Measurements from ENCODE around the gene EDN1.

GRCh38 chr6:12301018-12301417, 10.9 kb downstream of the EDN1 start:
- TF ChIP-seq SIN3A (IDR thresholded peaks at IDR 0.05; ENCODE audit: borderline replicate concordance, insufficient read depth, low read depth, low read length), result no peak
- TF ChIP-seq CTCF (IDR thresholded peaks at IDR 0.05), result no peak
- no peak for TF ChIP-seq REST (IDR thresholded peaks at IDR 0.05; ENCODE audit: insufficient read depth in 1 of 2, low read depth in 2 of 2, low read length in 1 of 2)
- TF ChIP-seq POLR2AphosphoS5 (IDR thresholded peaks at IDR 0.05; ENCODE audit: low read depth, low read length), result no peak

All from Panc1 (cell line).